ENCODE measurements around the gene PYCARD. TPM values are rescaled to one million over a fixed set of nuclear protein-coding genes. Genes with fewer than 3 reads are reported as not detected.
"Not testable (repeated sequence)": the region's sequence is repeated elsewhere in the genome, so short reads cannot be mapped to it uniquely, and the experiment has no call there.

PYCARD gene
- total RNA-seq (2014; rRNA removed; shearing (Covaris generic)), result 43.4 and 64.8 TPM in 2 replicates

GRCh38 chr16:31202414-31203375 lies at the start of gene PYCARD:
Gene PYCARD, minus strand, starts transcription at chr16:31202760. Its CDS starts 70 bp downstream, at chr16:31202690.
- peak; percentile 65 for DNase-seq (ENCODE audit: low read depth)

GRCh38 chr16:31251435-31251834 lies 48.9 kb upstream of the PYCARD start:
- DNase-seq (ENCODE audit: low read depth), result no peak

- no peak for DNase-seq (ENCODE audit: low read depth)
Measured at GRCh38 chr16:31250782-31251384, 48.3 kb upstream of the PYCARD start.

- no peak for DNase-seq (ENCODE audit: low read depth)
Measured at GRCh38 chr16:31248344-31248743, 45.8 kb upstream of the PYCARD start.

GRCh38 chr16:31246296-31246695 lies 43.7 kb upstream of the PYCARD start:
- DNase-seq (ENCODE audit: low read depth), result no peak

- not testable (repeated sequence) for DNase-seq (ENCODE audit: low read depth)
Measured at GRCh38 chr16:31245598-31245997, 43.0 kb upstream of the PYCARD start.

- no peak for DNase-seq (ENCODE audit: low read depth)
Measured at GRCh38 chr16:31243734-31244670, 41.4 kb upstream of the PYCARD start.

GRCh38 chr16:31242206-31242605 lies 39.6 kb upstream of the PYCARD start:
- peak; percentile 6 for DNase-seq (ENCODE audit: low read depth)

- no peak for DNase-seq (ENCODE audit: low read depth)
Measured at GRCh38 chr16:31238041-31238440, 35.5 kb upstream of the PYCARD start.

GRCh38 chr16:31229501-31229900 lies 26.9 kb upstream of the PYCARD start:
- DNase-seq (ENCODE audit: low read depth), result no peak

GRCh38 chr16:31228206-31228605 lies 25.6 kb upstream of the PYCARD start:
- no peak for DNase-seq (ENCODE audit: low read depth)

GRCh38 chr16:31225193-31225592 lies 22.6 kb upstream of the PYCARD start:
- no peak for DNase-seq (ENCODE audit: low read depth)

GRCh38 chr16:31224092-31224955 lies 21.8 kb upstream of the PYCARD start:
- DNase-seq (ENCODE audit: low read depth), result no peak

GRCh38 chr16:31223044-31223443 lies 20.5 kb upstream of the PYCARD start:
- DNase-seq (ENCODE audit: low read depth), result no peak

GRCh38 chr16:31221357-31222160 lies 19.0 kb upstream of the PYCARD start:
- DNase-seq (ENCODE audit: low read depth), result no peak

GRCh38 chr16:31219154-31219741 lies 16.7 kb upstream of the PYCARD start:
- DNase-seq (ENCODE audit: low read depth), result no peak

- no peak for DNase-seq (ENCODE audit: low read depth)
Measured at GRCh38 chr16:31217136-31217530, 14.6 kb upstream of the PYCARD start.

GRCh38 chr16:31216422-31217135 lies 14.0 kb upstream of the PYCARD start, which contains the start of gene PYDC1:
Gene PYDC1, minus strand, starts transcription at chr16:31217135. Its CDS starts 107 bp downstream, at chr16:31217028.
- DNase-seq (ENCODE audit: low read depth), result no peak

Measured in RPMI7951 (cell line).